Right ventricle myocardium superior (tissue), 1 donor: Measurements from ENCODE around the gene TPRX2. TPM values are rescaled to one million over a fixed set of nuclear protein-coding genes. Genes with fewer than 3 reads are reported as not detected.
"Not testable (repeated sequence)": the region's sequence is repeated elsewhere in the genome, so short reads cannot be mapped to it uniquely, and the experiment has no call there.

Experiments
- ATAC-seq: fragments of 200-7000 bp; cut with Tn5 transposase; one replicate; pipeline ENCODE4 v1.9.1; 2020; ENCODE audit warnings: mild to moderate bottlenecking; ENCODE audit not compliant: poor library complexity
- DNase-seq: peaks from one replicate; pipeline ENCODE4 v3.0.0-alpha.2; 2020
- intact Hi-C: fragments of 100-400 bp; cut with DNase I; formaldehyde crosslinking; loops from one replicate; pipeline ENCODE4 v1.11.2; 2022
- total RNA-seq: library from RNA; stranded (reverse); fragmentation: NEBNext Ultra II Directional; extraction: Animal tissue kit (Norgen Biotek cat#: 25700); gene quantifications from one replicate; pipeline ENCODE4 v1.2.1, GENCODE V29; 2021
- donor health status: DM: no; HTN: yes; CAD: no; lungs with severe emphysema.

Gene TPRX2
- total RNA-seq, 1 donor from 2014 or later, result not detected

GRCh38 chr19:47899335-47899734, 40.3 kb downstream of the TPRX2 start:
- intact Hi-C loops, result no loop called here
- DNase-seq (no peak), ATAC-seq (no peak)

- ATAC-seq, result no peak
- DNase-seq, result no peak
- intact Hi-C loops, result no loop called here
Measured at GRCh38 chr19:47901370-47901769, 42.3 kb downstream of the TPRX2 start.

GRCh38 chr19:47909350-47909749, 50.3 kb downstream of the TPRX2 start:
- DNase-seq, result peak; percentile 78
- intact Hi-C loops, ATAC-seq: not testable (repeated sequence)

GRCh38 chr19:47910191-47910590, 51.2 kb downstream of the TPRX2 start:
- DNase-seq, intact Hi-C loops, ATAC-seq: not testable (repeated sequence)

Other genes starting within 250 kb of the TPRX2 start
- 45.2 TPM for gene EHD2, start 145.8 kb upstream of the TPRX2 start, total RNA-seq
- 153 TPM for gene NOP53, start 113.7 kb upstream of the TPRX2 start, total RNA-seq
- gene SELENOW, start 80.5 kb upstream of the TPRX2 start, total RNA-seq, result 1,241 TPM
- not detected for gene TPRX1, start 54.7 kb upstream of the TPRX2 start, total RNA-seq
- gene CRX, start 37.3 kb upstream of the TPRX2 start, total RNA-seq, result not detected
- gene SULT2A1, start 27.1 kb downstream of the TPRX2 start, total RNA-seq, result not detected
- not detected for gene BSPH1, start 132.9 kb downstream of the TPRX2 start, total RNA-seq
- gene ELSPBP1, start 135.4 kb downstream of the TPRX2 start, total RNA-seq, result not detected
- gene CABP5, start 184.8 kb downstream of the TPRX2 start, total RNA-seq, result not detected